GM18505 (cell line): Measurements from ENCODE around the gene RAB31.

Source experiments
- ATAC-seq: cut with Tn5 transposase; IDR thresholded peaks from one replicate; pipeline ENCODE4 v1.9.1; 2021; ENCODE audit not compliant: unreplicated experiment
- POLR2A ChIP-seq: IDR thresholded peaks from 4 replicates; pipeline ENCODE4 v1.6.1; 2011; ENCODE audit warnings: borderline replicate concordance; ENCODE audit not compliant: insufficient read depth, insufficient read length; ENCODE audit errors: extremely low read depth

The RAB31 gene

GRCh38 chr18:9683418-9684396, 24.4 kb upstream of the RAB31 start:
- no peak for ATAC-seq
- TF ChIP-seq POLR2A = no peak

DNA sequence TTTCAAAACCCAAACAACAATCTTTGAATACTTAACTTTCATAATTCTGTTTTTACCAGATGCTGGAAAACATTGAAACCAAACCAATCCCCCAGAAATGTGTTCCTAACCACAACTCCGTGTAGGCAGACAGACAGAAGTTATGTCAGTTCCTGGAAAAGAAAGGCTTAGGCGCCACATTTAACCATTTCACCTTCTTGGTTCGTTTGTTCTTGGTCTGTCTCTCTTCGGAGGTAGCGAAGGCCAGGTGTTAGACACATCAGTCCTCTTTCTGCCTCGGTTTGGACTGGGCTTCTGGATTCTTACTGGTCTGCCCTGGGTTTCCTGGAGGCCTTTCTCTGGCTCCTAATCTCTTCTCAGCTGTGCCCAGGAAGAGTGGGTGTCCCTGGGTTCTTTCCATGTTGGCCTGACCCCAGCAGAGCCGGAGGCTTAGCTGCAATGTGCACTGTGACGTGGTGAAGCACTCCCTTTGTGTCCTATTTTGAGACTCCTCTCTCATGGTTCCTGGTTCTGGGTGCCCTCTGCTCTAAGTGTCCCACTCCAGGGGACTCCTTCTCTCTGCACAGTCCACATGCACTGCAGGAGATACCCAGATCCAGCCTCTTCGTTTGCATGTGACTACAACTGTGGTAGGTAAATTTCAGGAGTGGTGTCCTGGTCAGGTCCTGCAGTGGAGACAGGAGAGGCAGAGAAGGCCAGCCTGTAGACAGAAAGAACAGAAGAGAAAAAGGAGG, 23.1 kb upstream of the RAB31 start:
- no peak for ATAC-seq
- no peak for TF ChIP-seq POLR2A

GRCh38 chr18:9685615-9685890, 22.5 kb upstream of the RAB31 start:
- TF ChIP-seq POLR2A = no peak
- no peak for ATAC-seq

DNA sequence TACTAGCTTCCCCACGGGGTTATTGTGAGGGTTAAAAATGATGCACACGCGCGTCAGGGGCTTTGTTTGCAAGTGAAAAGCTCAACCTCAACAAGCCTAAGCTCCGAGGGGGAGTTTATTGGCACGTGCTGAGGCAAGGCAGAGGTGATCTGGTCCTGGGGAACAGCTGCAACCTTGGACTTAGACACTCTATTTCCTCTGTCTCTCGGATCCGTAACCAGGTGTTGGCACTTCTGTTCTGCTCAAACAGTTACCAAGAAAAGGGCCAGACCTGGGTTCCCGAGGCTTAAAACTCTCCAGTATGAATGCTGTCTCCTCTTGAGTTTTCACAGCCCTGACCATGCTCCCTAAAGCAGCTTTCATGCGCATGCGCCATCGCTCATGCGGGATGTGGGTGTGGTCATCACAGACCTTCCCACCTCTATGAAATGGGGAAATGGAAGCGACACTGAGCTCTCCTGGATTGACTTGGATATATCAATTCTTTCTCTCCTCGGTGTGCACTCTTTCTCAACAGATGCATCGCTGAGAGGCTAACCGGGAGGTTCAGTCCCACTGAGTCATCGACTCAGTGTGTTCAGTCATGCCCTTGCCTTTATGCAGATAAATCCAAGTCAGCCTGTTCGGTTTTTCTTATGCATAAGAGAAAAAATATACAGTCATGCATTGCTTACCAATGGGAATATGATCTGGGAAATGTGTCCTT, 19.9 kb upstream of the RAB31 start:
- ATAC-seq = no peak

DNA sequence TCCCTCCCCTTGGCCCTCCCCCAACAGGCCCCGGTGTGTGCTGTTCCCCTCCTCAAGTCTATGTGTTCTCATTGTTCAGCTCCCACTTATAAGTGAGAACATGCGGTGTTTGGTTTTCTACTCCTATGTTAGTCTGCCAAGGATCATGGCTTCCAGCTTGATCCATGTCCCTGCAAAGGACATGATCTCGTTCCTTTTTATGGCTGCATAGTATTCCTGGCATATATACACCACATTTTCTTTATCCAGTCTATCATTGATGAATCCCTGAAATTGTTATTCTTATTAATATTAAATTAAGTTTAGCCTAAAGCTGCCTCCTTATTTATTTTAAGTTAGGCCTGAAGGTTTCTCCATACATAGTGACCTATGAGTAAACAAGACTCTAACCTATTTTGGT, 18.8 kb upstream of the RAB31 start:
- ATAC-seq = no peak
- no peak for TF ChIP-seq POLR2A

More for the DNA sequence above, 19.9 kb upstream of the RAB31 start:
- TF ChIP-seq POLR2A = no peak

DNA sequence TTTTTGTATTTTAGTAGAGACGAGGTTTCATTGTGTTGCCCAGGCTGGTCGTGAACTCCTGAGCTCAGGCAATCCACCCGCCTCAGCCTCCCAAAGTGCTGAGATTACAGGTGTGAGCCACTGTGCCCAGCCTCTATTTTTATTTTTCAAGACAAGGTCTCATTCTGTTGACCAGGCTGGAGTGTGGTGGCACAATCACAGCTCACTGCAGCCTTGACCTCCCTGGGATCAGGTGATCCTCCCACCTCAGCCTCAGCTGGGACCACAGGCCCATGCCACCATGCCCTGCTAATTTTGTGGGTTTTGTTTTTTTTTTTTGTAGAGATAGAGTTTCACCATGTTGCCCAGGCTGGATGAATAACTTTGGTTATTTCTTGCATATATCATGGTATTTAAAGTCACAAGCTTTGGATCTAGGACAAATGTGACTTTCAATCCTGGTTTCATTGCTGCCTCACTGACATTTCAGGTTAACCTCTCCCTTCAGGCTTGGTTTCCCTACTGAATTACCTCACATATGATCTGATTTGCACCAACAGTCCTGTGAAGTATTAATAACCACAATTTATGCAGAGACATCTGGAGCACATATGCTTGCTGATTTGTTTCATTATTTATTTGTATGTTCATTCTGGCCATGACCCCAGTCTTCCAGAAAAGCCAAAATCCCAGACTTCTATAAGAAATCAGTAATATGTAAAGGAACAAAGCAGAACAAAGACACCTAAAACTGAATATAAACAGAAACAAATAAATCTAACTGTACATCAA, 17.5 kb upstream of the RAB31 start:
- TF ChIP-seq POLR2A = no peak
- no peak for ATAC-seq

GRCh38 chr18:9691235-9691634, 16.9 kb upstream of the RAB31 start:
- TF ChIP-seq POLR2A = no peak
- ATAC-seq = no peak

DNA sequence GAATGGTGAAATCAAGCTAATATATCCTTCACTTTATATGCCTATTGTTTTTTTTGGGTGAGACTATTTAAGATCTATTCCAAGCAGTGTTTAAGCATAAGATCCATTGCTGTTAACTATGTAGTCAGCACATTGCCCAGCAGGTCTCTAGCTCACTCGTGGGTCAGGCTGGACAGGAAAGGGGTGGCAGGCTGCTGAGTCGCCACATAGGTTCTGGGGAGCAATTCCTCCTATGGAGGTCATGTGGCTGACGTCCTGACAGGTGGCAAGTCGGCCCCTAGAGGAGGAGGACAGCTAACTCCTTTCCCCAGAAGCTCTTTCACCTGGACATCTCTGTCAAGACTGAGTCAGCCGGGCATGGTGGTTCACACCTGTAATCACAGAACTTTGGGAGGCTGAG, 13.9 kb upstream of the RAB31 start:
- no peak for TF ChIP-seq POLR2A
- no peak for ATAC-seq

DNA sequence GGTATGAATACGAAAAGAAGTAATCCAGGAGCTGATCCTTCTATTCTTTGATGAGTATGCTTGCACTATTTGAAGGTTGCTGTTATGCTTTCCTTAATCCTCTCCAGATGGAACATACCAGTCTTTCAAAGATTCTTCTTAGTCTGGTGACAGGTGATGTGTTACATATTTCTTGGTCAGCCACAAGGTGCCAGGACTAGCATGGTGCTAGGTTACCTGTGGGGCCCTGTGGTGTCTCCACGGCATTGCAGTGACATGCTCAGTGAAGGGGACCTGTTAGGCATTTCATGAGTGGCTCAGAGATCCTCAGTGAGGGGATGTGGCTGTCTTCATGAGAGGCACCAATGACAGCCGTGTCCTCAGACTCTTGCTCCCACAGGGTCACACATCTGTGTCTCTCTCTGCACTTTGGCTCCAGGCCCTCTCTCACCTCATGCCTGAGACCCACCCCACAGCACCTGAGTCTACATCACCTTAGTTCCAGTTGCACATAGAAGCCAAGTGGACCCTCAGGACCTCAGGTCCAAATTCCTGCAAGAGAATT, 13.1 kb upstream of the RAB31 start:
- TF ChIP-seq POLR2A = no peak
- ATAC-seq = no peak

DNA sequence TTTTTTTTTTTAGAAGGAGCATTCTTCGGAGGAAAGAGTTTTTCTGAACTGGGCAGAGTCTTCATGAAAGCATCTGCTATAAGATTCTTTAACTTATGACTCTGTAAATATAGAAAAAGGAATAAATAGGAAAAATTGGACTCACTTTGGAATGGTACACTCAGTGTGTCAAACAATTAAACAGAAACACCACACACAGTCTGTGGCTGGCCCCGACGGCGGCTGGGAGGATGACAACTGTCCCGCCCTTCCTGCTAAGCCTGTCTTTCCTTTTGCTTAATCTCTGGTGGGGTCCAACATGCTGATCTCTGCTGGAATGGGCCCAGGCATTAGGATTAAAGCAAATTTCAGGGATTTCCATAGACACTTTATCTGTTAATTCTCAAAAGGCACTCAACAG, 12.5 kb upstream of the RAB31 start:
- no peak for TF ChIP-seq POLR2A
- no peak for ATAC-seq

GRCh38 chr18:9696112-9696511, 12.0 kb upstream of the RAB31 start:
- ATAC-seq = no peak
- TF ChIP-seq POLR2A = no peak

GRCh38 chr18:9696701-9697100, 11.4 kb upstream of the RAB31 start:
- no peak for TF ChIP-seq POLR2A
- no peak for ATAC-seq
